ENCODE results near the gene PPCDC. TPM values are rescaled to one million over a fixed set of nuclear protein-coding genes. Genes with fewer than 3 reads are reported as not detected.
"Not testable (repeated sequence)": the region's sequence is repeated elsewhere in the genome, so short reads cannot be mapped to it uniquely, and the experiment has no call there.

The PPCDC gene
- total and polyA plus RNA-seq, 12 donors, result 17.4 to 36.4 (median 24.7) TPM

DNA sequence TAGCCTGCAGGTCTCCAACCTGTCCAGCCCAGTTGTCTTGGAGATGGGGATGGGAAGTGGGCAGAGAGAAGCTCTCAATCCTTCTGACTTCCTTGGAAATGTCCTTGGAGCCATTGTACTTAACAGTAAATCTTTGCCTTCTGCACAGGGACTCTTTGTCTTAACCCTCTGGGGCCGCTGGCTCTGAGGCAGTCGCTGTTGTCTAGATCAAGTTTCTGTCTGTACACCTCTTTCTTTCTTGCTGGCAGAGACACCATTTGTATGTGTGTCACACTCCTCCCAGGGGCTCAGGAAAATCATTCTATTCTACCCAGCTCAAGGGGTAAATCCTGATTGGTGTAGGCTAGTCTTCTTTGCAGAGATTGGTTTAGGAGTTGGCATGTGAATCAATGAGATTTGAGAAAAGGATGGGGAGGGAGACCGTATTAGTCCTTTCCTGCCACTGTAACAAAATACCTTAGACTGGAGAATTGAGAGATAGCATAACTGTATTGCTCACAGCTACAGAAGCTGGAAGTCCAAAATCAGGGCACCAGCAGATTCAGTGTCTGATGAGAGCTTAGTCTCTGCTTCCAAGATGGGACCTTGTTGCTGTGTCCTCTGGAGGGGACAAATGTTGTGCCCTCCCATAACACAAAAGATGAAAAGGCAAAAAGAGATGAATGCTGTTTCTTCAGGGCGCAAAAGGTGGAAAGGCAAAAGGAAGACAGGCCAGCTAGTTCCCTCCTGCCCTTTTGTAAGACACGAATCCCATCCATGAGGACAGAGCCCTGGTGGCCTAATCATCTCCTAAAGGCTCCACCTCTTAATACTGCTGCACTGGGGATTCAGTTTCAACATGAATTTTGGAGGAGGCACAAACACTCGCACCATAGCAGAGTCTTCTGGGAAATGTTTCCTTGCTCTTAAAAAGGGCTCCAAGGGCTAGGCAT, 66.3 kb downstream of the PPCDC start:
- intact Hi-C loops (cut with DNase I), result no loop called here
- Histone ChIP-seq H3K4me1 (replicated peaks in 1 of 2) (no peaks in the 10 kb centered on the region), H3K27me3 (no peaks in the 10 kb centered on the region), H3K27ac (peak overlapping the region in 2 of 5 donors; percentile 45 to 57), H3K9me3 (replicated peaks in 1 of 3) (no peaks in the 10 kb centered on the region), H3K4me3 (no peak overlapping the region), H3K36me3 (replicated peaks in 1 of 2) (no peaks in the 10 kb centered on the region)
- TF ChIP-seq, protein P1, sequence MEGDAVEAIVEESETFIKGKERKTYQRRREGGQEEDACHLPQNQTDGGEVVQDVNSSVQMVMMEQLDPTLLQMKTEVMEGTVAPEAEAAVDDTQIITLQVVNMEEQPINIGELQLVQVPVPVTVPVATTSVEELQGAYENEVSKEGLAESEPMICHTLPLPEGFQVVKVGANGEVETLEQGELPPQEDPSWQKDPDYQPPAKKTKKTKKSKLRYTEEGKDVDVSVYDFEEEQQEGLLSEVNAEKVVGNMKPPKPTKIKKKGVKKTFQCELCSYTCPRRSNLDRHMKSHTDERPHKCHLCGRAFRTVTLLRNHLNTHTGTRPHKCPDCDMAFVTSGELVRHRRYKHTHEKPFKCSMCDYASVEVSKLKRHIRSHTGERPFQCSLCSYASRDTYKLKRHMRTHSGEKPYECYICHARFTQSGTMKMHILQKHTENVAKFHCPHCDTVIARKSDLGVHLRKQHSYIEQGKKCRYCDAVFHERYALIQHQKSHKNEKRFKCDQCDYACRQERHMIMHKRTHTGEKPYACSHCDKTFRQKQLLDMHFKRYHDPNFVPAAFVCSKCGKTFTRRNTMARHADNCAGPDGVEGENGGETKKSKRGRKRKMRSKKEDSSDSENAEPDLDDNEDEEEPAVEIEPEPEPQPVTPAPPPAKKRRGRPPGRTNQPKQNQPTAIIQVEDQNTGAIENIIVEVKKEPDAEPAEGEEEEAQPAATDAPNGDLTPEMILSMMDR (IDR thresholded peaks at IDR 0.05), result no peak
- TF ChIP-seq POLR2A (IDR thresholded peaks at IDR 0.05), result no peak
- DNase-seq, result peak in 2 of 7 donors; percentile 7 to 24
- 76 to 82% (median 79%) methylated on average over 6 of the region's 6 CpGs for WGBS, 4 donors

DNA sequence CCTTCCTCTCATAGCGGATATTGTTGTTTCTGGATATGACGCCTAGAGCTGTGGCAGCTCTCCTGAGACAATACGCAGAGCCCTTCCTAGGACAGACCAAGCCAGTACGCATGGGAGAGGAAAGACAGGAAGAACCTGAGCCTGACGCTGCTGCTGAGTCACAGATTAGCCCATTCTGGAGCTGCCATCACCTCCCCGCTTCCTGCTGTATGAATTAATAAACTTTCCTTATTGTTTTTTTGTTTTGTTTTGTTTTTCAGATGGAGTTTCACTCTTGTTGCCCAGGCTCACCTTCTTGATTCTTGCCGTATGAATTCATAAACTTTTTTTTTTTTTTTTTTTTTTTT, 67.0 kb downstream of the PPCDC start:
- WGBS, 4 donors, result 68 to 85% (median 78%) methylated on average over 6 to 7 of the region's 7 CpGs
- H3K9me3 ChIP-seq (replicated peaks in 1 of 3), result no peaks in the 10 kb centered on the region
- peak in 4 of 7 donors; percentile 17 to 70 (median 47) for DNase-seq
- H3K4me3 ChIP-seq, result no peak overlapping the region
- intact Hi-C loops (cut with DNase I), result no loop called here
- H3K36me3 ChIP-seq (replicated peaks in 1 of 2), result no peaks in the 10 kb centered on the region
- TF ChIP-seq, protein P1 (IDR thresholded peaks at IDR 0.05), result no peak
- TF ChIP-seq POLR2A (IDR thresholded peaks at IDR 0.05), result no peak
- H3K27ac ChIP-seq, result peak overlapping the region in 2 of 5 donors; percentile 12 to 45
- no peaks in the 10 kb centered on the region for H3K27me3 ChIP-seq
- no peaks in the 10 kb centered on the region for H3K4me1 ChIP-seq (replicated peaks in 1 of 2)

DNA sequence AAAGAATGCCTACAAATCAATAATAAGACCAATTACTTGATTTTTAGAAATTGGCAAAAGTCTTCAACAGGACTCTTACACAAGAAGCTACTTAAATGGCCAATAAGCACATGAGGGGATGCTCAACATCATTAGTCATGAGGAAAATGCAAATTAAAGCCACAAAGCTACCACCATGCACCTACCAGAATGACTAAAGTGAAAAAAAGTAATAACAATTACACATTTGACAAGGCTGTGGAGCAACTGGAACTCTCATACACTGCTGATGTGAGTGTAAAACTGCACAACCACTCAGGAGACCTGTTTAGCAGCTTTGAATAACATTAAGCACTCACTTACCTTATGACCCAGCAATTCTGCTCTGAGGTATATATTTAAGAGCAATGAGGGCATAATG, 68.4 kb downstream of the PPCDC start:
- Histone ChIP-seq H3K4me3 (no peak overlapping the region), H3K36me3 (replicated peaks in 1 of 2) (no peaks in the 10 kb centered on the region), H3K27ac (no peak overlapping the region), H3K4me1 (replicated peaks in 1 of 2) (no peaks in the 10 kb centered on the region), H3K9me3 (replicated peaks in 1 of 3) (no peaks in the 10 kb centered on the region), H3K27me3 (no peaks in the 10 kb centered on the region)
- TF ChIP-seq, protein P1 (IDR thresholded peaks at IDR 0.05), result no peak
- no peak for TF ChIP-seq POLR2A (IDR thresholded peaks at IDR 0.05)
- intact Hi-C loops (cut with DNase I), result no loop called here
- DNase-seq, result no peak

DNA sequence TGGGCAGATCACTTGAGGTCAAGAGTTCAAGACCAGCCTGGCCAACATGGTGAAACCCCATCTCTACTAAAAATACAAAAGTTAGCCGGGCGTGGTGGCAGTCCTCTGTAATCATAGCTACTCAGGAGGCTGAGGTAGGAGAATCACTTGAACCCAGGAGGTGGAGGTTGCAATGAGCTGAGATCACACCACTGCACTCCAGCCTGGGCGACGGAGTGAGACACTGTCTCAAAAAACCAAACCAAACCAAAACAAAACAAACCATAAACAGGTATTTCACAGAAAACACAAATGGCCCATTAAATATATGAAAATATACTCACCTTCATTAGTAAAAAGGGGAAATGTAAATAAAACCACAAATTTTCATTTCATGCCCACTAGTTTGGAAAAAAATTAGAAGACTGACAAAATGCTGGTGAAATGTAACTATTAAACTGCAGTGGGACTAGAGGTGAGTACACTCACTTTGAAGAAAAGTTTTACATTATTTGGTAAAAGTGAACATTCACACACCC, 71.6 kb downstream of the PPCDC start:
- WGBS, 4 donors, result 85 to 98% (median 94%) methylated on average over 4 of the region's 4 CpGs
- intact Hi-C loops (cut with DNase I); H3K27me3 ChIP-seq; H3K36me3 ChIP-seq (replicated peaks in 1 of 2); H3K4me1 ChIP-seq (replicated peaks in 1 of 2); H3K27ac ChIP-seq; H3K4me3 ChIP-seq; H3K9me3 ChIP-seq (replicated peaks in 1 of 3): not testable (repeated sequence)
- peak in 1 of 7 donors; percentile 14 for DNase-seq

Measured in adrenal gland (tissue), 12 donors.